Osteocyte (in vitro differentiated cells): ENCODE measurements around the gene PDIA5. TPM values are rescaled to one million over a fixed set of nuclear protein-coding genes. Genes with fewer than 3 reads are reported as not detected.

Source experiments
- DNase-seq: peaks from one replicate; pipeline ENCODE4 v3.0.0; 2021; ENCODE audit warnings: mixed read lengths; ENCODE audit not compliant: unreplicated experiment; ENCODE audit errors: extremely low spot score
- H3K27ac Mint-ChIP-seq: one replicate; pipeline ENCODE4 v1.8.0; 2021; ENCODE audit warnings: mild to moderate bottlenecking, mixed read lengths; ENCODE audit not compliant: unreplicated experiment
- H3K27me3 Mint-ChIP-seq: one replicate; pipeline ENCODE4 v1.8.0; 2021; ENCODE audit warnings: mixed read lengths; ENCODE audit not compliant: unreplicated experiment
- H3K36me3 Mint-ChIP-seq: one replicate; pipeline ENCODE4 v1.8.0; 2021; ENCODE audit warnings: mixed read lengths; ENCODE audit not compliant: unreplicated experiment
- H3K4me1 Mint-ChIP-seq: one replicate; pipeline ENCODE4 v1.8.0; 2021; ENCODE audit warnings: mixed read lengths; ENCODE audit not compliant: unreplicated experiment
- H3K4me3 Mint-ChIP-seq: one replicate; pipeline ENCODE4 v1.8.0; 2021; ENCODE audit warnings: mild to moderate bottlenecking, moderate library complexity, mixed read lengths; ENCODE audit not compliant: unreplicated experiment
- H3K9me3 Mint-ChIP-seq: one replicate; pipeline ENCODE4 v1.8.0; 2021; ENCODE audit warnings: mixed read lengths; ENCODE audit not compliant: unreplicated experiment
- total RNA-seq: library from RNA; stranded (reverse); gene quantifications from 2 replicates; pipeline ENCODE4 v1.2.1, GENCODE V29; 2021
- TF ChIP-seq, protein P1 (sequence below): fragments of 200-600 bp; sonication (generic); IDR thresholded peaks from 2 replicates; pipeline ENCODE4 v1.5.0; 2021; ENCODE audit warnings: antibody characterized with exemption, mild to moderate bottlenecking, moderate library complexity

Gene PDIA5
- total RNA-seq, 1 donor from 2014 or later, result 35.5 TPM

DNA sequence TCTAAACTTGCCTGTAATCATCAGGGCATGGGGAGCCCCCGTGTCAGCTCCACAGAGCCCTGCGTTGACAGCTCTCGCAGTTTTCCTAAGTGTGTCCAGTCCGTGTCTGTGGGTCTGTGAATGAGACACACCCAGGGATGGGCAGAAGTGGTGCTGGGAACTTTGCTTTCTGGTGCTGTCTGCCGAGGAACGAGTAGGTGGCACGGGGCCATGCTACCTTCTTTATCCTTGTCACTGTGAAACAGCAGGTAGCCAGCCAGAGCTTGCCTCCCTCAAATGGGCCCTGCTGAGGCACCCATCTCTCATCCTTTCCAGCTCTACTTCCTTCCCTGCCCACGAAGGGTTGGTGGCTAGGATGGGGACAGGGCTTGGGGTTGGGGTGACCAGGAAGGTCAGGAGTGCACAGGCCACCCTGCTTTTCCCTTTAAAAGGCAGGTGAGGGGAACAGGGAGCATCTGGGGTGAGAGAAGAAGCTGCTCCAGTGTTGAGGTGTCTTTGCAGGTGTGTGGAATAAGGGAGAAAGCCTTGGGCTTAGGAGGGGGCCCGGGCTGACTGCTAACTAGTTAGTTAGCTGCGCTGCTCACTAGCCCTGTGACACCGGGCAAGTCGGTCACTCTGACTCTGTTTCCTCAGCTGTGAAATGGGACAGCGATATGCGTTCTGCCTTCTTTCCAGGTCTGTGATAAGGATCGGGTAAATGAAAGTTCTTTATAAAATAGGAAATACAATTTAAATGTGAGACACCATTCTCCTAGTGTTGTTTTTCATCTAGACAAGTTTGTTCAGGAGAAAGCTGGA is 27.9 kb downstream of the PDIA5 start:
- Mint-ChIP-seq H3K9me3 (no peaks in the 10 kb centered on the region), H3K36me3 (peaks cover 36% of the 10 kb centered on the region), H3K4me3 (no peak overlapping the region), H3K27me3 (no peaks in the 10 kb centered on the region), H3K27ac (no peak overlapping the region), H3K4me1 (peaks cover 20% of the 10 kb centered on the region)
- DNase-seq, result no peak
- TF ChIP-seq, protein P1, sequence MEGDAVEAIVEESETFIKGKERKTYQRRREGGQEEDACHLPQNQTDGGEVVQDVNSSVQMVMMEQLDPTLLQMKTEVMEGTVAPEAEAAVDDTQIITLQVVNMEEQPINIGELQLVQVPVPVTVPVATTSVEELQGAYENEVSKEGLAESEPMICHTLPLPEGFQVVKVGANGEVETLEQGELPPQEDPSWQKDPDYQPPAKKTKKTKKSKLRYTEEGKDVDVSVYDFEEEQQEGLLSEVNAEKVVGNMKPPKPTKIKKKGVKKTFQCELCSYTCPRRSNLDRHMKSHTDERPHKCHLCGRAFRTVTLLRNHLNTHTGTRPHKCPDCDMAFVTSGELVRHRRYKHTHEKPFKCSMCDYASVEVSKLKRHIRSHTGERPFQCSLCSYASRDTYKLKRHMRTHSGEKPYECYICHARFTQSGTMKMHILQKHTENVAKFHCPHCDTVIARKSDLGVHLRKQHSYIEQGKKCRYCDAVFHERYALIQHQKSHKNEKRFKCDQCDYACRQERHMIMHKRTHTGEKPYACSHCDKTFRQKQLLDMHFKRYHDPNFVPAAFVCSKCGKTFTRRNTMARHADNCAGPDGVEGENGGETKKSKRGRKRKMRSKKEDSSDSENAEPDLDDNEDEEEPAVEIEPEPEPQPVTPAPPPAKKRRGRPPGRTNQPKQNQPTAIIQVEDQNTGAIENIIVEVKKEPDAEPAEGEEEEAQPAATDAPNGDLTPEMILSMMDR, result no peak

DNA sequence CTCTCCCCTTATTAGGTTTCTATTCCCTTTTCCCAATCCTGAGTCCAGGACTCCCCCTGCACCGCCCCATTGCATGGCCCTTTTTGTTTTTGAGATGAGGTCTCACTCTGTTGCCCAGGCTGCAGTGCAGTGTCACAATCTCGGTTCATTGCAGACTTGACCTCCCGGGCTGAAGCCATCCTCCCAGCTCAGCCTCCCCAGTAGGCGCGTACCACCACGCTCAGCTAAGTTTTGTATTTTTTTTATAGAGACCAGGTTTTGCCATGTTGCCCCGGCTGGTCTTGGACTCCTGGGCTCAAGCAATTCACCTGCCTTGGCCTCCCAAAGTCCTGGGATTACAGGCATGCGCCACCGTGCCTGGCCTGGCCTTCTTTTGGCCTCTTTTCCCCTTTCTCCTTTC is 29.3 kb downstream of the PDIA5 start:
- TF ChIP-seq, protein P1, result no peak
- no peak for DNase-seq
- Mint-ChIP-seq H3K9me3 (no peaks in the 10 kb centered on the region), H3K4me1 (peaks cover 19% of the 10 kb centered on the region), H3K4me3 (no peak overlapping the region), H3K36me3 (peaks cover 38% of the 10 kb centered on the region), H3K27me3 (no peaks in the 10 kb centered on the region), H3K27ac (peak overlapping the region; percentile 21)

DNA sequence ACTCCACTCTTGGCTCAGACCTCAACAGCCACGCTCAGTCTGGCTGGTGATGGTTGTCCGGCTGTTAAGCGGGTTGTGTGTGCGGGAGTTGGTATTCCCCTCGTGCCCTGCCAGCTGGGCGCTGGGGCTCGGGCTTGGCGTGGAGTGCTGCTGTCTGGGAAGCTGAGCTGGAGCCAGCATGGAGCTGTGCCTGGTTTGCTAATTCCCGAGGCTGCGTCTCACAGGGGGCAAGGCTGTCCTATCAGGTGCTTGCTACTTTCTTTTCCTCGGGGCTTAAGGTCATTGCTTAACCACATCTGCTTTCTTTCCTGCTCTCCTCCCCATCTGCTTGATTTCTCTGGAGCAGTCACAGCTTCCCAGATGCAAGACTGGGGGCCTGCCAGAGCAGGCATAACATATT is 29.9 kb downstream of the PDIA5 start:
- H3K27ac Mint-ChIP-seq, result peak overlapping the region; percentile 21
- peaks cover 19% of the 10 kb centered on the region for H3K4me1 Mint-ChIP-seq
- H3K4me3 Mint-ChIP-seq, result no peak overlapping the region
- no peaks in the 10 kb centered on the region for H3K9me3 Mint-ChIP-seq
- H3K27me3 Mint-ChIP-seq, result no peaks in the 10 kb centered on the region
- no peak for DNase-seq
- H3K36me3 Mint-ChIP-seq, result peaks cover 35% of the 10 kb centered on the region
- TF ChIP-seq, protein P1, result no peak

DNA sequence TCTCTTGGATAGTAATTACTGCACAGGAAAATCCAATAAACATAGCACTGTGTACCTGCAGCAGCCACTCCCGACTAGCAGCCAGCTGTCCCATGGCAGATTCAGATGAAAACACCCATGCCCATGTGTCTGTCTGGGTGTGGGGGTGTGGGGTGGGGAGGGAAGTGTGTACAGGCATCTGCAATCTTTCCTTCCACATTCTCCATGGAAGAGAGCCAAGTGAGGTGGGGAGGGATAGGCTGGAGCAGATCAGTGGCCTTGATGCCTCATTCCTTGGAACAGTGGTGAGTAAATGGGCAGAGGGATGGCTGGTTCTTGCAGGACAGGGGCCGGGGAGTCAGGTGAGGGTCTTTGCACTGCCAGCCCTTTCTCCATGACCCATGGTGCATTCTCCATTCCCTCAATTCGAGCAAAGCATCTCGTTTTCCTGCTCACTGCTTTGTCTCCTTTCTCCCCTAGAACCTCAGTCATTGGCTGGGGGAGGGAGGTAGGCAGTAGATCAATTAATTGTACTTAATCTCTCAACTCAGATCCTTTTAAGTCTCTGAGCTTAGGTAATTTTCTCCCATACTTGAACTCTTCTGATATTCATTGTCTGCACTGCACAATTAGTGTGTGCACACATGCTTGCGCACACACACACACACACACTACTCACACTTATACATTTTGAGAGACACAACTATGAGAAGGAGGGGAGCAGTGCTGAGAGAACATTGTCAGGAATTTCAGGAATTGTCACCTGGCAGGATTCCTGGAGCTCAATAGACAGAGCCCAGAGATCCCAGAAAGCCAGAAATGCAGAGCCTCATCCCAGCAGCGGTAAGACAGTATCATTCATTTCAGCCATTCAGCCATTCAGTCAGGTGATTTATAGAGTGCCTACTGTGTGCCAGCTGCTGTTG is 31.9 kb downstream of the PDIA5 start:
- no peak for DNase-seq
- Mint-ChIP-seq H3K9me3 (no peaks in the 10 kb centered on the region), H3K4me1 (peaks cover 19% of the 10 kb centered on the region), H3K27me3 (no peaks in the 10 kb centered on the region), H3K4me3 (no peak overlapping the region), H3K36me3 (peaks cover 33% of the 10 kb centered on the region), H3K27ac (no peak overlapping the region)
- TF ChIP-seq, protein P1, result no peak
